GM13977 (cell line): ENCODE data around the gene KIF24.
"Not testable (repeated sequence)": the region's sequence is repeated elsewhere in the genome, so short reads cannot be mapped to it uniquely, and the experiment has no call there.

Source experiments
- DNase-seq: peaks from one replicate; pipeline ENCODE4 v3.0.0; 2012; ENCODE audit warnings: low spot score
- in situ Hi-C: fragments of 300-500 bp; cut with MboI; formaldehyde crosslinking; loops from one replicate; pipeline ENCODE4 v1.12.0; 2022; ENCODE audit warnings: low sequenced_read_pairs, low pct_unique_long_range_greater_than_20kb, mixed read lengths, inconsistent platforms; ENCODE audit not compliant: unreplicated experiment
- TF ChIP-seq, protein P1 (sequence below): IDR thresholded peaks from 2 replicates; pipeline ENCODE4 v1.5.1; 2012; ENCODE audit warnings: mild to moderate bottlenecking, control low read depth; ENCODE audit not compliant: insufficient read depth; ENCODE audit errors: extremely low read depth, missing control alignments

KIF24 gene

DNA sequence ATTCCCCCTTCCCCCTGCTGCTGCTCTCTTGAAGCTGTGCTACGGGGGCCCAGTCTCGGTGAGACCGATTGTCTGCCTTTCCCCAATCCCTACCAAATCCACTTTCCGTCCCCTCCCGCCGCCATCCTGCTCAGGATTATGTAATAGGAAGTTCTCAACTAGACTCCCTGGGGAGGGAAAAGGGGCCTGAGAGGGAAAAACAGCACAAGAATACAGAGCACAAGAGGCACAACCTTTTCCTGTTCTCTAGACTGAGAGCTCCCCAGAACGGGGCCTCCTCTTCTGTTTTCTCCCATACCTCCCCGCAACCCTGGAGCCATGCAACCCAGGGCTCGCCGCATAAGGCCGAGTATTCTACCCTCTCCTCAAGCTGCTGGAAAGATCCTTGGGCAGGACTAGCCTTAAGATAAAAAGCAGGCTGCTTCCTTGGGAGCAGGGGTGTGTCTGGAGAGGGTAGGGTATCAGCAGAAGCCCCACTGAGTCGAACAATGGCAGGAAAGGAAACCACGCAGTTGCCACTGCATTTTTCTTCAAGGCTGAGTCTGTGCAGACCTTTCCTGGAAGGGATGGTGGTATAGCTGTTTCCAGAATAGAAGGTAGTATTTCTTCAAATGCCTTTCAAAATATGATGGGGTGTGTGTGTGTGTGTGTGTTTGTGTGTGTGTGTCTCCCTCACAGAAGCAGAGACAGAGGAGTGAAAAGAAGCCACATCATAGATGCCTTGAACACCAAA lies 34.7 kb upstream of the KIF24 start:
- DNase-seq, result no peak
- in situ Hi-C loops, result no loop called here
- TF ChIP-seq, protein P1, sequence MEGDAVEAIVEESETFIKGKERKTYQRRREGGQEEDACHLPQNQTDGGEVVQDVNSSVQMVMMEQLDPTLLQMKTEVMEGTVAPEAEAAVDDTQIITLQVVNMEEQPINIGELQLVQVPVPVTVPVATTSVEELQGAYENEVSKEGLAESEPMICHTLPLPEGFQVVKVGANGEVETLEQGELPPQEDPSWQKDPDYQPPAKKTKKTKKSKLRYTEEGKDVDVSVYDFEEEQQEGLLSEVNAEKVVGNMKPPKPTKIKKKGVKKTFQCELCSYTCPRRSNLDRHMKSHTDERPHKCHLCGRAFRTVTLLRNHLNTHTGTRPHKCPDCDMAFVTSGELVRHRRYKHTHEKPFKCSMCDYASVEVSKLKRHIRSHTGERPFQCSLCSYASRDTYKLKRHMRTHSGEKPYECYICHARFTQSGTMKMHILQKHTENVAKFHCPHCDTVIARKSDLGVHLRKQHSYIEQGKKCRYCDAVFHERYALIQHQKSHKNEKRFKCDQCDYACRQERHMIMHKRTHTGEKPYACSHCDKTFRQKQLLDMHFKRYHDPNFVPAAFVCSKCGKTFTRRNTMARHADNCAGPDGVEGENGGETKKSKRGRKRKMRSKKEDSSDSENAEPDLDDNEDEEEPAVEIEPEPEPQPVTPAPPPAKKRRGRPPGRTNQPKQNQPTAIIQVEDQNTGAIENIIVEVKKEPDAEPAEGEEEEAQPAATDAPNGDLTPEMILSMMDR, result no peak

DNA sequence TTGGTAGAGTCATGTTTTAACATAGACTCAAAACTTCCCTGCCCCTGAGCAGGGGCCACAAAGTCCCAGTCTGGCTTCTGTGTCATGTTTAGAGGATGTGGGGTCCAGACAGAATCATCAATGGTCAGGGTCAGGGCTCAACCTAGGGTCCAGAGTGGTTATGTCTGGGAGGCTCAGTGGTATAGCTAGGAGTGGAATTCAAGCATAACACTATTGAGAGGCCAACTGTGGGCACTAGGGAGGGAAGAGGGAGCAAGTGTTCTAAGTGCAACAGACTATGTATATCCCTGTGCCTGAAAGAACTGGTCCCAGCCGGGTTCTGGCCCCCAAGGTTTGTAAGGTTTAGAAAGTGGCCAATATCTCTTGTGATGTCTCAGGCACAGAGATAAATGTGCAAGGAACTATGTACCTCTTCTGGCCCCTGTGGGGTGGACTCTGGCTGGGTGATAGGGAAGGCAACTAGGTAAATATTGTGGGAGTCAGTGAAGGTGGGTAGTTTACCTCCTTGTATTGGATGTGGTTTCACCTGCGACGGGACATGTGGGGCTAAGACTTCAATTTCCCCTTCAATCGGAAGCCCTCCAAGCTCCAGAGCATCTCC lies 33.6 kb upstream of the KIF24 start:
- in situ Hi-C loops, result no loop called here
- DNase-seq, result no peak
- TF ChIP-seq, protein P1, result no peak

DNA sequence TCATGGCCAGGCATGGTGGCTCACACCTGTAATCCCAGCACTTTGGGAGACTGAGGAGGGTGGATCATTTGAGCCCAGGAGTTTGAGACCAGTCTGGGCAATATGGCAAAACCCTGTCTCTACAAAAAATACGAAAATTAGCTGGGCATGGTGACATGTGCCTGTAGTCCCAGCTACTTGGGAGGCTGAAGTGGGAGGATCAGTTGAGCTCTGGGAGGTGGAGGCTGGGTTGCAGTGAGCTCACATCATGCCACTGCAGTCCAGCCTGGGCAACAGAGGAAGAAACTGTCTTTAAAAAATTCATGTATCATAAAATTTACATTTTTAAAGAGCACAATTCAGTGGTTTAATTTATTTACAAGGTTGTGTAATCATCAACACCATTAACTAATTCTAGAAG lies 23.9 kb upstream of the KIF24 start:
- DNase-seq, in situ Hi-C loops: not testable (repeated sequence)

DNA sequence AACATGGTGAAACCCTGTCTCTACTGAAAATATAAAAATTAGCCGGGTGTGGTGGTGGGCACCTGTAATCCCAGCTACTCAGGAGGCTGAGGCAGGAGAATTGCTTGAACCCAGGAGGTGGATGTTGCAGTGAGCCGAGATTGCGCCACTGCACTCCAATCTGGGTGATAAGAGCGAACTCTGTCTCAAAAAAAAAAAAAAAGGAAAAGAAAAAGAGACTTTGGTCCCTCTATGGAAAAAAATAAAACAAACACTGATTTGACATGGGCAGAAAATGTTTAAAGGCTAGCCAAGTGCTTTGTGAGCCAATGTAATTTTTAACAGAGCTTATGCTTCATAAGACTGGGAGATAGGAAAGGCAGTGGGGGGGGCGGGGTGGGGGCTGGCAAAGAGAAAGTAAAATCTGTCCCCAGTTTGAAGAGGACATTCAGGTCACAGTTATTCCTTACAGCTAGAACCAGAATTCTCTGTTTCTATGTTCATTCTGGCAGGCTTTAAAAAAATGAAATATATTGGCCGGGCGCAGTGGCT lies 23.1 kb upstream of the KIF24 start:
- DNase-seq, in situ Hi-C loops: not testable (repeated sequence)

DNA sequence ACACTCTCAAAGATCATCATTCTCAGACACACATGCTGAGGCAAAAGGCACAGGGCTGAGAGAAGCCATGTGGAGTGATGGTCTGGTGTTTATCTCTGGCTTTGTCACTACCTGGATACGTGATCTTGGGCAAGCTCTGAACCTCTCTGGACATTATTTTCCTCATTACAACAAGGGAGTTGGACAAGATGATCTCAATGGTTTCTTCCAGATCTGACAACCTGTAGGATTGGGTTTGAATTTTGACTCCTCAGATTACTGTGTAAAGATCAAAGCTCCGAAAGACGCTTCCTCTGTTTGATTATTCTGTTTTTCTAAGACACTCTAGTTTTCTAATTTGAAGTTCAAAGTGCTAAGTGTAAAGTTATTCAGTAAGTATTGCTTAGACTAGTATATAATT lies 20.3 kb upstream of the KIF24 start:
- in situ Hi-C loops, result no loop called here
- TF ChIP-seq, protein P1, result no peak
- no peak for DNase-seq

DNA sequence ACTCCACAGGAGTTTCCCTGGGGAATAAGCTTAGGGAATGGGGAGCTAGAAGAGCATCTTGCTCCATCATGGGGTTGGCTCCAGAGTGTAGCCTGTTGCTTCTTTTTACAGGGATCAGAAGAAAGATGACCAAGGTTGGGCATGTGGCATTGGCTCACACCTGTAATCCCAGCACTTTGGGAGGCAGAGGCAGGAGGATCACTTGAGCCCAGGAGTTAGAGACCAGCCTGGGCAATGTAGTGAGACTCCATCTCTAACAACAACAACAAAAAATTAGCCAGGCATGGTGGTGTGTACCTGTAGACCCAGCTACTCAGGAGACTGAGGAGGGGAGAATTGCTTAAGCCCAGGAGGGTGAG lies 18.7 kb upstream of the KIF24 start:
- no peak for DNase-seq
- in situ Hi-C loops, result no loop called here
- TF ChIP-seq, protein P1, result no peak

DNA sequence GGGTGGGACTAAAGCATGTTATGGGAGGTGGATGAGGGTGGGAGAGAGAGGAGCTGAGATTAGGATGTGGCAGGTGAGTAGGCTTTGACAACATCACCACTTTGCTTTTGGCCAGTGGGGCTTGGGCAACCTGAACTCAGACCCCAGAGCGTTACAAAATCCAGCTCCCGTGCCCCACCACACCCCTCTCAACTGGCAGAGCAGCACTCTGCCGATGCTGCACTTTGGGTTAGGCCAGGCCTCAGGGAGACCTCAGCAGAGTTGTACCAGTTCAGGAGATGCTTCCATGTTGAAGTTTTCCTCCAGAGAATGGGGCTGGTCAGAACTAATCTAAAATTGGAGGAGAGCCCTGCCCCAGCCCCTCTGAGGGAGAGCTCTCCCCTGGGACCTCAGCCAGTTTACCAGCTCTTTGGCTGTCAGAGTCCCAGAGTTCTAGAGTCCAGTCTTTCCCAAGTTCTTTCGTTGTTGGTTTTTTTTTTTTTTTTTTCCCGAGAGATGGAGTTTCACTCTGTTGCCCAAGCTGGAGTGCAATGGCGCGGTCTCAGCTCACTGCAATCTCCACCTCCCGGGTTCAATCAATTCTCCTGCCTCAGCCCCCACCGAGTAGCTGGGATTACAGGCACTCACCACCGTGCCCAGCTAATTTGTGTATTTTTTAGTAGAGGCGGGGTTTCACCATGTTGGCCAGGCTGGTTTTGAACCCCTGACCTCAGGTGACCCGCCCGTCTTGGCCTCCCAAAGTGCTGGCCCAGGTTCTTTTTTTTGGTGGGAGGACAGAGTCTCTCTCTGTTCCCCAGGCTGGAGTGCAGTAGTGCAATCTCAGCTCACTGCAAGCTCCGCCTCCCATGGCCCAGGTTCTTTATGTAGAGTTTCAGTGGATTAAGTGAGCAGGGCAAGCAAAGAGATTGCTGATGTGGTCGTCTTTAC lies 18.1 kb upstream of the KIF24 start:
- TF ChIP-seq, protein P1, result no peak
- no peak for DNase-seq
- in situ Hi-C loops, result no loop called here
